Omental fat pad (tissue), 4 donors: ENCODE data around the gene GALNT10. TPM values are rescaled to one million over a fixed set of nuclear protein-coding genes. Genes with fewer than 3 reads are reported as not detected.

ENCODE experiments used
- ATAC-seq: fragments of 150-250 bp; one replicate; pipeline ENCODE4 v1.9.1; 2016; ENCODE audit warnings: mild to moderate bottlenecking, moderate library complexity; ENCODE audit not compliant: low FRiP score
- DNase-seq: peaks from one replicate; pipeline ENCODE4 v3.0.0-alpha.2; 2019; ENCODE audit warnings: low spot score
- total RNA-seq, 4 donors: library from RNA; depleted of rRNA; stranded (reverse); fragments of >200 nt; gene quantifications; one replicate each; pipeline ENCODE4 v1.1.0, GENCODE V29; 2016
- TF ChIP-seq, protein P1 (sequence below), 3 donors: fragments of 450-650 bp; IDR thresholded peaks; one replicate each; pipeline ENCODE4 v1.5.1; 2016 to 2017; ENCODE audit warnings: antibody characterized with exemption in 3 of 3, mild to moderate bottlenecking in 3 of 3, moderate library complexity in 2 of 3

Gene GALNT10
- total RNA-seq, 4 donors from 2014 or later, result 21.3 to 49.7 (median 27.2) TPM

DNA sequence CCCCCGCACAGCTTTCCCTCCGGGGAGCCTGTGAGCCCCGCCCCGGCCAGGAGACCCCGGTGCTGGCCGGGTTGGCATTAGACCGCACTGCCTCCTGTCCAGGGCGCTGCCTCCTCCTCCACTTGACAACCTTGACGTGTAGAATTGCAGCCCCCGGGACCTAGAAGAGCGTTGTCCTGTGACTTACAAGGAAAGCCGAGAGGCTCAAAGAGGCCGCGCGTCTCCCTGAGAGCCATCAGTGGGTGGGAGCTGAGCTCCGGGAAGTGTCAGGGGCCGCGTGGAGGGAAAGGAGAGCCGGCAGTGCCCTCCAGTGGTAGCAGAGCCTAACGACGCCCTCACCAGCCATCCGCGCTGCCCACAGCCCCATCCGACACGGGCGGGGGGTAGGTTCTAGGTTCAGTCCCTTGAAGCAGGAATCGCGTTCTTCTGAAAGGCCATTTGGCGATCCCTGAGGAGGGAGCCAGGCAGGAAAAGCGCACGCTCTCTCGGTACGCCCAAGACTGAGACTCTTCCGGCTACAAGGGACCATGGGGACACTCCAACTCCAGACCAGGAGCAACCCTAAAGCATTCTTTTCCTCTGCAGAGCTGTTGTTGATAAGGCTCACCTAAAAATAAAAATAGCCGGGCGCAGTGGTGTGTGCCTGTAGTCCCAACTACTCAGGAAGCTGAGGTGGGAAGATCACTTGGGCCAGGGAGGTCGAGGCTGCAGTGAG lies 214.7 kb downstream of the GALNT10 start:
- TF ChIP-seq, protein P1, sequence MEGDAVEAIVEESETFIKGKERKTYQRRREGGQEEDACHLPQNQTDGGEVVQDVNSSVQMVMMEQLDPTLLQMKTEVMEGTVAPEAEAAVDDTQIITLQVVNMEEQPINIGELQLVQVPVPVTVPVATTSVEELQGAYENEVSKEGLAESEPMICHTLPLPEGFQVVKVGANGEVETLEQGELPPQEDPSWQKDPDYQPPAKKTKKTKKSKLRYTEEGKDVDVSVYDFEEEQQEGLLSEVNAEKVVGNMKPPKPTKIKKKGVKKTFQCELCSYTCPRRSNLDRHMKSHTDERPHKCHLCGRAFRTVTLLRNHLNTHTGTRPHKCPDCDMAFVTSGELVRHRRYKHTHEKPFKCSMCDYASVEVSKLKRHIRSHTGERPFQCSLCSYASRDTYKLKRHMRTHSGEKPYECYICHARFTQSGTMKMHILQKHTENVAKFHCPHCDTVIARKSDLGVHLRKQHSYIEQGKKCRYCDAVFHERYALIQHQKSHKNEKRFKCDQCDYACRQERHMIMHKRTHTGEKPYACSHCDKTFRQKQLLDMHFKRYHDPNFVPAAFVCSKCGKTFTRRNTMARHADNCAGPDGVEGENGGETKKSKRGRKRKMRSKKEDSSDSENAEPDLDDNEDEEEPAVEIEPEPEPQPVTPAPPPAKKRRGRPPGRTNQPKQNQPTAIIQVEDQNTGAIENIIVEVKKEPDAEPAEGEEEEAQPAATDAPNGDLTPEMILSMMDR (IDR thresholded peaks at IDR 0.05), result no peak
- ATAC-seq, result peak; percentile 92
- DNase-seq, result peak; percentile 48

DNA sequence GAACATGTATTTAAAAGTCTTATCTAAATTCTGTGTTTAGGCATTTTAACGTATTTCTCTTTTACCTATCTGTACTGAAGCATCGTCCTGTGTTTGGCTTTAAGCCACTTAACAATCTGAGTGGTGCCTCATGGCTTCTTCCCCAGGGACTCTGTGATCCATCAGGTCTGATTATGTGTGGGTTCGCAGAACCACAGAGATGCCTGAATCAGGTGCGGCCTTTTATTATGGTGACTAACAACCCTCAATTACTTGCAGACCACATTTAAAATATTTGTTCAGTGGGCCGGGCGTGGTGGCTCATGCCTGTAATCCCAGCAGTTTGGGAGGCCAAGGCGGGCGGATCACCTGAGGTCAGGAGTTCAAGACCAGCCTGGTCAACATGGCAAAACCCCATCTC lies 215.7 kb downstream of the GALNT10 start:
- no peak for ATAC-seq
- TF ChIP-seq, protein P1 (IDR thresholded peaks at IDR 0.05), result no peak
- DNase-seq, result no peak

DNA sequence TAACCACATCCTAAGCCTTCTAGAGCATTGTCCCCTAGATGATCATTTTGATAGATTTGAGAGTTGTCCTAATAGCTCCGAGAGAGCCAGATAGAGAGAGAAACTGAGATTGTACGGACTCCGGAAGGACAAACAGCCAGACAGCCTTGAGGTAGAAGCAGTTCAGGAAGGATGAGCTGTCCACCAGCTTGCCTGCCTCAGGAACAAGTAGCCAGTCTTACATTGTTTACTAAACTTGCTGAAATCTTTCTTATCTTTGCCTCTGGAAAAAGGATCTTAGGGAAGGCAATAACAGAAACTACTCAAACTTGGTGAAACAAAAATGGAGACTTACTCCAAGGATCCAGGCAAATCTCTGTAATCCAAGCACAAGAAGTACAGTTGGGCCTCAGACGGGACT lies 216.3 kb downstream of the GALNT10 start:
- ATAC-seq, result no peak
- TF ChIP-seq, protein P1 (IDR thresholded peaks at IDR 0.05), result no peak
- DNase-seq, result no peak

DNA sequence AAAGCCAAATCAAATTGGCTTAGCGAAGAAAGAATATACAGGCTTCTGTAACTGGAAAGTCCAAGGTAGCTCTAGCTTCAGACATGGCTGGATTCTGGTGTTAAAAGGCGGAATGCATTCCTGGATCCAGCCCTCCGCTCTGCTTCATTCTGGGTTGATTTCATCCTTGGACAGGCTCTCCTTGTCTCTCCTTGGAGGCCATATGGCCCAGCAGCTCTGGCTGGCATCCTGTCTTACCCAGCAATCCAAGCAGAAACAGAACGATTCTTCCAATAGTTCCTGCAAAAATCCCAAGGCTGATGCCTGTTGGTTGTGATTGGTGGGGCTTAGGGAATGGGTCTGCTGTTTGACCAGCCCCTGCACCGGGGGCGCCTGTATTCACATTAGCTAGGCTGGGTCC lies 218.3 kb downstream of the GALNT10 start:
- DNase-seq (no peak), ATAC-seq (no peak)
- TF ChIP-seq, protein P1 (IDR thresholded peaks at IDR 0.05), result no peak

DNA sequence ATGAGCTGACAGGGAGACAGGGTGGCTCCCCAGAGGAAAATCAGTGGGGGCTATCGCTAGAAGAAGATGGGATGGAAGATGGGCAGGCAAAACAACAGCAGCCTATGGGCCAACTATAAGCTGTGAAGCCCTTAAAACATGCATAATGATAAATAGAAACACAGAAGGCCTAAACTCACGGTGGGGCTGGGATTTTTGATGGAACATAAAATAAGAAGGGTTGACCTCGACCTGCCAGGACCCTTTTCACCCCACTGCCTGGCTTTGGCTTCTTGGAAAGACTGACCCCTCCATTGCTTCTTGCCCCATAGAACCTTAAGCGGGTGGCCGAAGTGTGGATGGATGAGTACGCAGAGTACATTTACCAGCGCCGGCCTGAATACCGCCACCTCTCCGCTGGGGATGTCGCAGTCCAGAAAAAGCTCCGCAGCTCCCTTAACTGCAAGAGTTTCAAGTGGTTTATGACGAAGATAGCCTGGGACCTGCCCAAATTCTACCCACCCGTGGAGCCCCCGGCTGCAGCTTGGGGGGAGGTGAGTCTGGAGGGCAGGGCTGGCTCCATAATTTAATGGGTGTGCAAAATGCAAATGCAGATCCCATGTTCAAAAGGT lies 218.8 kb downstream of the GALNT10 start:
- ATAC-seq (no peak), DNase-seq (no peak)
- TF ChIP-seq, protein P1 (IDR thresholded peaks at IDR 0.05), result no peak

DNA sequence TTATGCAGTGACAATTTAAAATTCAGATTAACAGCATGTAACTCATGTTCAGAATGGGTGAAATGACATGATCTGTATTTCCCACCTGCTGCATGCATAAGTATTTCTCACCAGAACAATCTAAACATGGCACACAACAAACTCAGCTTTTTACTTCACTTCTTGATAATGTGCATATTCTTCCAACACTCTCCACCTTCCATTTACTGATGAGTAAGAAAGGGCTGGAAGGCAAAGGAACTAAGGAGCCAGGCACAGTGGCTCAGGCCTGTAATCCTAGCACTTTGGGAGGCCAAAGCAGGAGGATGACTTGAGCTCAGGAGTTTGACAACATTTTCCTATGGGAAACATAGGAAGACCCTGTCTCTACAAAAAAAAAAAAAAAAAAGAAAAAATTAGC lies 219.5 kb downstream of the GALNT10 start:
- DNase-seq (no peak), ATAC-seq (no peak)
- TF ChIP-seq, protein P1 (IDR thresholded peaks at IDR 0.05), result no peak

DNA sequence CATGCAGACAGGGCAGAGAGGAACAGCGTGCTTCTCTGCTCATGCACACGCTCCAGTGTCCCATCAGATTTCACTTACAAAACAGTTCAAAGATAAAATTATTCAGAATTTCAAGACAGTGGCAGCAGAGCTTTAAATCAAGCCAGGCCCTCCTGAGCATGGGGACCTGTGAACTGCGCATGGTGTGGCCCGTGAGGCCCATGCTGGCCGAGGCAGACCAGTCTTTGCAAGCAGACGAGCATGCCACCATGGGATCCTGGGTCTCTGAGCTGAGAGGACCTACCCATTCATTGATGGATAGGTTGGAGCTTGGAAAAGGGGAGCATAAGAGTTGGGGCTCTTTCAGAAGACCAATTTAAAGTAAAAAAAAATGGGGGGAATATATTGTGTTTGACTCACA lies 220.3 kb downstream of the GALNT10 start:
- ATAC-seq (no peak), DNase-seq (no peak)
- TF ChIP-seq, protein P1 (IDR thresholded peaks at IDR 0.05), result no peak
